Measurements from ENCODE around the gene FUS.

GRCh38 chr16:31185339-31185738 lies 5.4 kb downstream of the FUS start:
- TF ChIP-seq POLR2AphosphoS5 (IDR thresholded peaks at IDR 0.05): no peak
- TF ChIP-seq, protein P1, sequence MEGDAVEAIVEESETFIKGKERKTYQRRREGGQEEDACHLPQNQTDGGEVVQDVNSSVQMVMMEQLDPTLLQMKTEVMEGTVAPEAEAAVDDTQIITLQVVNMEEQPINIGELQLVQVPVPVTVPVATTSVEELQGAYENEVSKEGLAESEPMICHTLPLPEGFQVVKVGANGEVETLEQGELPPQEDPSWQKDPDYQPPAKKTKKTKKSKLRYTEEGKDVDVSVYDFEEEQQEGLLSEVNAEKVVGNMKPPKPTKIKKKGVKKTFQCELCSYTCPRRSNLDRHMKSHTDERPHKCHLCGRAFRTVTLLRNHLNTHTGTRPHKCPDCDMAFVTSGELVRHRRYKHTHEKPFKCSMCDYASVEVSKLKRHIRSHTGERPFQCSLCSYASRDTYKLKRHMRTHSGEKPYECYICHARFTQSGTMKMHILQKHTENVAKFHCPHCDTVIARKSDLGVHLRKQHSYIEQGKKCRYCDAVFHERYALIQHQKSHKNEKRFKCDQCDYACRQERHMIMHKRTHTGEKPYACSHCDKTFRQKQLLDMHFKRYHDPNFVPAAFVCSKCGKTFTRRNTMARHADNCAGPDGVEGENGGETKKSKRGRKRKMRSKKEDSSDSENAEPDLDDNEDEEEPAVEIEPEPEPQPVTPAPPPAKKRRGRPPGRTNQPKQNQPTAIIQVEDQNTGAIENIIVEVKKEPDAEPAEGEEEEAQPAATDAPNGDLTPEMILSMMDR (IDR thresholded peaks at IDR 0.05): no peak

Measured in prostate gland (tissue), 2 donors.